K562 (cell line): Measurements from ENCODE around the gene HYAL3.

Experiments used
- CTCF ChIP-seq, 3 experiments: IDR thresholded peaks in 2 of 3; conservative IDR thresholded peaks in 1 of 3; 2 replicates each; pipeline ENCODE4 v1.5.1; 2011 to 2012; ENCODE audit warnings: low read length in 3 of 3, mild to moderate bottlenecking in 3 of 3, control low read depth in 2 of 3, improper control_type of control experiment in 1 of 3, inconsistent platforms in 1 of 3, low read depth in 1 of 3, mixed read lengths in 1 of 3, moderate library complexity in 1 of 3; ENCODE audit not compliant: insufficient read depth in 2 of 3
- EGR1 ChIP-seq: fragments of 450-650 bp; conservative IDR thresholded peaks from 2 replicates; pipeline ENCODE4 v1.6.1; 2017; ENCODE audit warnings: mild to moderate bottlenecking
- EZH2 ChIP-seq: IDR thresholded peaks from 2 replicates; pipeline ENCODE4 v1.6.1; 2012; ENCODE audit warnings: low read depth, mild to moderate bottlenecking, inconsistent platforms, low read length, borderline replicate concordance
- FOXK1 ChIP-seq: sonication (generic); formaldehyde crosslinking; IDR thresholded peaks from 2 replicates; pipeline ENCODE4 v1.8.0; 2022; ENCODE audit warnings: missing genetic modification reagents, mild to moderate bottlenecking, borderline replicate concordance
- MXI1 ChIP-seq: IDR thresholded peaks from 2 replicates; pipeline ENCODE4 v1.6.1; 2011; ENCODE audit warnings: low read depth, mild to moderate bottlenecking, improper control_type of control experiment, low read length
- NR4A1 ChIP-seq, 2 experiments: fragments of 250-450 bp in 1 of 2; fragments of 450-650 bp in 1 of 2; sonication (Bioruptor Pico) in 1 of 2; IDR thresholded peaks; 2 replicates each; pipeline versions ENCODE4 v1.4.0 to v1.6.1; 2016 to 2020; ENCODE audit warnings: mild to moderate bottlenecking in 2 of 2, missing compliant biosample characterization in 1 of 2, missing genetic modification characterization in 1 of 2, moderate library complexity in 1 of 2
- RAD21 ChIP-seq, 2 experiments: fragments of 250-450 bp in 1 of 2; fragments of 450-650 bp in 1 of 2; sonication (Bioruptor Pico) in 1 of 2; formaldehyde crosslinking in 1 of 2; IDR thresholded peaks in 1 of 2; conservative IDR thresholded peaks in 1 of 2; 2 replicates each; pipeline versions ENCODE4 v1.4.0 to v1.8.0; 2020 to 2022; ENCODE audit warnings: mild to moderate bottlenecking in 2 of 2, moderate library complexity in 1 of 2
- RBM14 ChIP-seq: fragments of 200-400 bp; formaldehyde crosslinking; IDR thresholded peaks from 2 replicates; pipeline ENCODE4 v1.6.1; 2018; ENCODE audit warnings: low read depth, mild to moderate bottlenecking, low read length, moderate library complexity, borderline replicate concordance; ENCODE audit not compliant: insufficient read depth
- TRIM24 ChIP-seq, 2 experiments: fragments of 450-650 bp; IDR thresholded peaks; 2 replicates each; pipeline ENCODE4 v1.6.1; 2016
- YY1 ChIP-seq, 3 experiments: IDR thresholded peaks; 2 replicates each; pipeline ENCODE4 v1.6.1; 2011; ENCODE audit warnings: low read length in 2 of 3, mild to moderate bottlenecking in 2 of 3, moderate library complexity in 2 of 3, borderline replicate concordance in 1 of 3, control low read depth in 1 of 3, low read depth in 1 of 3; ENCODE audit not compliant: insufficient read depth in 3 of 3, insufficient replicate concordance in 2 of 3, control insufficient read depth in 1 of 3, insufficient read length in 1 of 3; ENCODE audit errors: extremely low read depth in 1 of 3
- ZBTB49 ChIP-seq: sonication (generic); formaldehyde crosslinking; IDR thresholded peaks from 2 replicates; pipeline ENCODE4 v1.8.0; 2022; ENCODE audit warnings: missing genetic modification reagents, mild to moderate bottlenecking, borderline replicate concordance
- ZNF12 ChIP-seq: sonication (generic); formaldehyde crosslinking; IDR thresholded peaks from 2 replicates; pipeline ENCODE4 v1.4.0; 2020; ENCODE audit warnings: mild to moderate bottlenecking, missing genetic modification reagents

GRCh38 chr3:50272911-50273688 is 26.1 kb downstream of the HYAL3 start:
- TF ChIP-seq MXI1 (no peak), ZBTB49 (CRISPR knock-in tag) (no peak), FOXK1 (no peak), ZNF12 (CRISPR knock-in tag) (no peak), EGR1 (peak; percentile 52), RBM14 (no peak), CTCF (IDR thresholded peaks at IDR 0.05 in 2 of 3, conservative IDR thresholded peaks at IDR 0.05 in 1 of 3; ENCODE audit: insufficient read depth in 2 of 3, low read depth in 1 of 3, low read length in 3 of 3) (peak; percentile 89 to 94 (median 94)), NR4A1 (CRISPR knock-in tag; IDR thresholded peaks at IDR 0.05) (no peak), NR4A1 (tag; IDR thresholded peaks at IDR 0.05) (no peak), RAD21 (CRISPR knock-in tag; conservative IDR thresholded peaks at IDR 0.05 in 1 of 2, IDR thresholded peaks at IDR 0.05 in 1 of 2) (peak; percentile 97 to 98), EZH2 (no peak), TRIM24 (IDR thresholded peaks at IDR 0.05) (no peak), YY1 (IDR thresholded peaks at IDR 0.05; ENCODE audit: borderline replicate concordance in 1 of 3, control insufficient read depth in 1 of 3, extremely low read depth in 1 of 3, insufficient read depth in 3 of 3, insufficient read length in 1 of 3, insufficient replicate concordance in 2 of 3, low read depth in 1 of 3, low read length in 2 of 3) (peak in 1 of 3 experiments; percentile 35)
